GM23338 (cell line): ENCODE results near the gene SPATA31C1. TPM values are rescaled to one million over a fixed set of nuclear protein-coding genes. Genes with fewer than 3 reads are reported as not detected.

Experiments used
- ATAC-seq: fragments of 200-7000 bp; cut with Tn5 transposase; 3 replicates; pipeline ENCODE4 v1.9.1; 2020
- DNase-seq: peaks from one replicate; pipeline ENCODE4 v3.0.0-alpha.2; 2015; ENCODE audit warnings: low spot score
- H2AFZ ChIP-seq: fragments of 200-600 bp; sonication (generic); 2 replicates; pipeline ENCODE4 v1.8.0; 2016; ENCODE audit warnings: antibody characterized with exemption, mild to moderate bottlenecking, moderate library complexity
- H3F3A ChIP-seq: fragments of 200-600 bp; sonication (generic); replicated peaks from 2 replicates; pipeline ENCODE4 v1.8.0; 2017; ENCODE audit warnings: antibody characterized with exemption, mixed run types, low read depth
- H3K27ac ChIP-seq: fragments of 200-600 bp; sonication (generic); 2 replicates; pipeline ENCODE4 v1.6.1; 2016; ENCODE audit warnings: low read depth
- H3K27me3 ChIP-seq: fragments of 200-600 bp; sonication (generic); 2 replicates; pipeline ENCODE4 v1.8.0; 2016; ENCODE audit warnings: mild to moderate bottlenecking, mixed run types, moderate library complexity; ENCODE audit not compliant: insufficient read depth
- H3K36me3 ChIP-seq: fragments of 200-600 bp; sonication (generic); 2 replicates; pipeline ENCODE4 v1.8.0; 2016; ENCODE audit warnings: mild to moderate bottlenecking; ENCODE audit not compliant: insufficient read depth
- H3K4me1 ChIP-seq: fragments of 200-600 bp; sonication (generic); 2 replicates; pipeline ENCODE4 v1.8.0; 2016; ENCODE audit warnings: mild to moderate bottlenecking, moderate library complexity; ENCODE audit not compliant: insufficient read depth
- H3K4me2 ChIP-seq: fragments of 200-600 bp; sonication (generic); 2 replicates; pipeline ENCODE4 v1.7.1; 2017; ENCODE audit warnings: mixed run types
- H3K4me3 ChIP-seq: fragments of 200-600 bp; sonication (generic); 2 replicates; pipeline ENCODE4 v1.6.1; 2016; ENCODE audit warnings: mixed run types
- H3K79me2 ChIP-seq: fragments of 200-600 bp; sonication (generic); replicated peaks from 2 replicates; pipeline ENCODE4 v1.8.0; 2017; ENCODE audit warnings: mild to moderate bottlenecking; ENCODE audit not compliant: insufficient read depth
- H3K9me2 ChIP-seq: fragments of 200-600 bp; sonication (generic); 2 replicates; pipeline ENCODE4 v1.8.0; 2017; ENCODE audit not compliant: insufficient read depth
- H4K20me1 ChIP-seq: fragments of 200-600 bp; sonication (generic); replicated peaks from 2 replicates; pipeline ENCODE4 v1.8.0; 2017; ENCODE audit warnings: mild to moderate bottlenecking; ENCODE audit not compliant: insufficient read depth
- H3K27ac Mint-ChIP-seq: 2 replicates; pipeline ENCODE4 v1.8.0; 2020; ENCODE audit warnings: inconsistent platforms, mild to moderate bottlenecking, moderate library complexity, mixed read lengths
- H3K27me3 Mint-ChIP-seq: 3 replicates; pipeline ENCODE4 v1.8.0; 2022; ENCODE audit warnings: low read depth, mild to moderate bottlenecking, moderate library complexity, mixed read lengths, inconsistent platforms; ENCODE audit not compliant: insufficient read depth, poor library complexity
- H3K36me3 Mint-ChIP-seq: 3 replicates; pipeline ENCODE4 v1.8.0; 2021; ENCODE audit warnings: low read depth, mild to moderate bottlenecking, inconsistent platforms, moderate library complexity, mixed read lengths
- H3K4me1 Mint-ChIP-seq: 3 replicates; pipeline ENCODE4 v1.8.0; 2020; ENCODE audit warnings: mild to moderate bottlenecking, inconsistent platforms, mixed read lengths
- H3K4me3 Mint-ChIP-seq: 3 replicates; pipeline ENCODE4 v1.8.0; 2021; ENCODE audit warnings: moderate library complexity, mild to moderate bottlenecking, inconsistent platforms, mixed read lengths
- H3K9me3 Mint-ChIP-seq: 3 replicates; pipeline ENCODE4 v1.8.0; 2020; ENCODE audit warnings: moderate library complexity, mild to moderate bottlenecking, inconsistent platforms, mixed read lengths
- CREB1 ChIP-seq: fragments of 250-450 bp; sonication (Bioruptor Pico); IDR thresholded peaks from 2 replicates; pipeline ENCODE4 v1.5.0; 2020; ENCODE audit warnings: low read depth, mild to moderate bottlenecking, moderate library complexity
- ETS1 ChIP-seq: IDR thresholded peaks from 2 replicates; pipeline ENCODE4 v1.6.1; 2016; ENCODE audit warnings: antibody characterized with exemption
- EZH2 ChIP-seq: fragments of 200-600 bp; sonication (generic); IDR thresholded peaks from one replicate; pipeline ENCODE4 v1.8.0; 2017; ENCODE audit warnings: antibody characterized with exemption, mild to moderate bottlenecking, low read depth; ENCODE audit not compliant: unreplicated experiment
- EZH2phosphoT487 ChIP-seq: fragments of 200-600 bp; sonication (generic); IDR thresholded peaks from one replicate; pipeline ENCODE4 v1.8.1; 2018; ENCODE audit warnings: antibody characterized with exemption; ENCODE audit not compliant: unreplicated experiment
- JUNB ChIP-seq: IDR thresholded peaks from one replicate; pipeline ENCODE4 v1.6.1; 2016; ENCODE audit warnings: antibody characterized with exemption; ENCODE audit not compliant: unreplicated experiment
- NANOG ChIP-seq: IDR thresholded peaks from 2 replicates; pipeline ENCODE4 v1.6.1; 2016; ENCODE audit warnings: antibody characterized with exemption, borderline replicate concordance
- POLR2AphosphoS5 ChIP-seq: IDR thresholded peaks from 2 replicates; pipeline ENCODE4 v1.6.1; 2016; ENCODE audit warnings: antibody characterized with exemption, low read depth
- REST ChIP-seq: IDR thresholded peaks from one replicate; pipeline ENCODE4 v1.6.1; 2018; ENCODE audit warnings: antibody characterized with exemption; ENCODE audit not compliant: unreplicated experiment
- STAT1 ChIP-seq: IDR thresholded peaks from one replicate; pipeline ENCODE4 v1.6.1; 2016; ENCODE audit warnings: antibody characterized with exemption; ENCODE audit not compliant: unreplicated experiment
- ZNF114 ChIP-seq: fragments of 250-450 bp; sonication (Bioruptor Pico); IDR thresholded peaks from 2 replicates; pipeline ENCODE4 v1.5.0; 2020; ENCODE audit warnings: mild to moderate bottlenecking, moderate library complexity
- ZNF331 ChIP-seq: fragments of 250-450 bp; sonication (Bioruptor Pico); IDR thresholded peaks from 2 replicates; pipeline ENCODE4 v1.5.0; 2020; ENCODE audit warnings: low read depth, mild to moderate bottlenecking, moderate library complexity
- polyA plus RNA-seq: library from polyadenylated mRNA; unstranded; fragments of >200 nt; fragmentation: Nextera tagmentation; extraction: Ambion mirVana; gene quantifications from 2 replicates; pipeline ENCODE4 v1.2.1, GENCODE V29; 2016
- total RNA-seq: library from RNA; depleted of rRNA; stranded (reverse); fragments of >200 nt; shearing (Covaris generic); gene quantifications from 2 replicates; pipeline ENCODE4 v1.2.3, GENCODE V29; 2014

SPATA31C1 gene
- total and polyA plus RNA-seq, 2 experiments from 2014 or later = not detected

- TF ChIP-seq ETS1 = no peak
- TF ChIP-seq STAT1 = no peak
- no peak for TF ChIP-seq EZH2phosphoT487
- TF ChIP-seq JUNB = no peak
- TF ChIP-seq EZH2 = no peak
- no peak for TF ChIP-seq REST
These were observed 50.4 kb downstream of the SPATA31C1 start (continued) for GRCh38 chr9:87968155-87968554.

- Histone ChIP-seq H3K9me2 (no peaks in the 10 kb centered on the region), H3K27ac (no peak overlapping the region), H3K36me3 (no peaks in the 10 kb centered on the region), H4K20me1 (no peaks in the 10 kb centered on the region), H3K4me3 (no peak overlapping the region), H3F3A (0 out of 2 replicates have a peak, but pooled peaks cover 3% of the 10 kb centered on the region), H3K79me2 (no peaks in the 10 kb centered on the region), H3K4me1 (no peaks in the 10 kb centered on the region; the same call in 1 of the 2 replicates), H3K4me2 (no peak overlapping the region), H3K27me3 (peaks cover 7% of the 10 kb centered on the region; the same call in 1 of the 2 replicates), H2AFZ (no peak overlapping the region)
- DNase-seq (no peak), ATAC-seq (no peak)
- Mint-ChIP-seq H3K27me3 (peaks cover 12% of the 10 kb centered on the region), H3K4me3 (no peak overlapping the region), H3K4me1 (peaks cover 5% of the 10 kb centered on the region), H3K9me3 (peaks cover 3% of the 10 kb centered on the region; the same call in 2 of the 3 replicates), H3K27ac (no peak overlapping the region), H3K36me3 (peaks cover 4% of the 10 kb centered on the region; the same call in 1 of the 3 replicates)
- no peak for TF ChIP-seq REST
- TF ChIP-seq NANOG = no peak
- TF ChIP-seq CREB1 = no peak
- no peak for TF ChIP-seq ZNF331
- TF ChIP-seq JUNB = no peak
- no peak for TF ChIP-seq ZNF114 (CRISPR knock-in tag)
- TF ChIP-seq ETS1 = no peak
- no peak for TF ChIP-seq EZH2
- TF ChIP-seq POLR2AphosphoS5 = no peak
These were observed 52.8 kb downstream of the SPATA31C1 start for GRCh38 chr9:87970602-87971001.
